Coronary artery (tissue), 2 donors: ENCODE data around the gene PRR7.

Source experiments
- DNase-seq: peaks from one replicate; pipeline ENCODE4 v3.0.0-alpha.2; 2017; ENCODE audit warnings: low spot score
- H3K27ac ChIP-seq, 2 donors: fragments of 200-600 bp; sonication (generic); one replicate each; pipeline ENCODE4 v1.5.1; 2016 to 2019
- H3K4me3 ChIP-seq: fragments of 200-600 bp; sonication (generic); 2 replicates; pipeline ENCODE4 v1.5.1; 2016; ENCODE audit warnings: mild to moderate bottlenecking, moderate library complexity
- TF ChIP-seq, protein P1 (sequence below): fragments of 200-600 bp; sonication (generic); IDR thresholded peaks from one replicate; pipeline ENCODE4 v1.5.1; 2019; ENCODE audit warnings: antibody characterized with exemption

Gene PRR7

DNA sequence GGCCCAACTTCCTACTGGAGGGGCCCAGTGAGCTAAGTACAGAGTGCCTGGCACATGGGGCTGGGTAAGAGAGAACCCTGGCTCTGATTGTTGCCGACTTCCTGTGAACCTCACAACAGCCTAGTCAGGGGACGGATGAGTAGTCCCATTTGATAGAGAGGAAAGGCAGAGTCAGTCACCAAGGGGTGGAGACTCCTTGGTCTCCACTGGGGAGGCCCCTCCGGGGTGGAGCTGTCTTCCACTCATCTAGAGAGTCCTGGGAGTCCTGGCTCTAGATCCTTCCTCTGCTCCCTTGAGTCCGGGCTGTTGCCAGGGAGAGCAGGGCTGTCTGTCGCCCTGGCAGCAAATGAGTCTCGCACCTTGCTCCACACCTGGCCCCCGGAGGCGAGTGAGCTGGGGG lies 12.2 kb upstream of the PRR7 start:
- no peak overlapping the region for H3K27ac ChIP-seq
- TF ChIP-seq, protein P1, sequence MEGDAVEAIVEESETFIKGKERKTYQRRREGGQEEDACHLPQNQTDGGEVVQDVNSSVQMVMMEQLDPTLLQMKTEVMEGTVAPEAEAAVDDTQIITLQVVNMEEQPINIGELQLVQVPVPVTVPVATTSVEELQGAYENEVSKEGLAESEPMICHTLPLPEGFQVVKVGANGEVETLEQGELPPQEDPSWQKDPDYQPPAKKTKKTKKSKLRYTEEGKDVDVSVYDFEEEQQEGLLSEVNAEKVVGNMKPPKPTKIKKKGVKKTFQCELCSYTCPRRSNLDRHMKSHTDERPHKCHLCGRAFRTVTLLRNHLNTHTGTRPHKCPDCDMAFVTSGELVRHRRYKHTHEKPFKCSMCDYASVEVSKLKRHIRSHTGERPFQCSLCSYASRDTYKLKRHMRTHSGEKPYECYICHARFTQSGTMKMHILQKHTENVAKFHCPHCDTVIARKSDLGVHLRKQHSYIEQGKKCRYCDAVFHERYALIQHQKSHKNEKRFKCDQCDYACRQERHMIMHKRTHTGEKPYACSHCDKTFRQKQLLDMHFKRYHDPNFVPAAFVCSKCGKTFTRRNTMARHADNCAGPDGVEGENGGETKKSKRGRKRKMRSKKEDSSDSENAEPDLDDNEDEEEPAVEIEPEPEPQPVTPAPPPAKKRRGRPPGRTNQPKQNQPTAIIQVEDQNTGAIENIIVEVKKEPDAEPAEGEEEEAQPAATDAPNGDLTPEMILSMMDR = no peak
- DNase-seq = no peak
- no peak overlapping the region for H3K4me3 ChIP-seq

DNA sequence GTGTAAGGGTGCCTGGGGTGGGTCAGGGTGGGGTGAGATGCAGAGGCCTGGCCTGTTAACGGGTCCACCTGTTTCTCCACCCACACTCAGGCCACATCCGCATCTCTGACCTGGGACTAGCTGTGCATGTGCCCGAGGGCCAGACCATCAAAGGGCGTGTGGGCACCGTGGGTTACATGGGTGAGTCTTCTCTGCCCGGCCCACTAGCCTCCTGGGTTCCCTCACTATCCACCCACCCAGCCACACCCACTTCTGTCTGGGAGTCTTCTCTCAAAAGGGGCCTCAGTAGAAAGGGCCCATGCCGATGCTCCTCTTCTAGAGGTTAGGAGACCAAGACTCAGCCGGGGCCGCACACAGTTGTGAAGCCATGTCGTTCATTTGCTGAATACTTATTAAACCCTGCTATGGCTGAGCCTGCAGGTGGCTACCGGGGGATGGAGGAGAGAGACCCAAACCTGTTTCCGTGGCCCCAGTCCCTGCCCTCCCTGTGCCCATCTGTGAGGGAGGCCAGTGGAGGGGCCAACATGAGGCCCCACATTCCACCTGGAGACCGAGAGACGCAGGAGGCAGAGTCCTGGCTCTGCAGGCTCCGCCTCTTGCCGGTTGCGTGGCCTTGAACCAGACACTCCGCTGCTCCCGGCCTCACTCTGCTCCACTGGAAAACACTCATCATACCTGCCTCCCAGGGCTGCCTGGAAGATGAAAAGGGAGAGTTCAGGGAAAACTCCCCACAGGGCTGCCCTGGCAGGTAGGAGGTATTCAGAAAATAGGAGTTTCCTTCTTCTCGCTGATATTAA lies 11.5 kb upstream of the PRR7 start:
- H3K27ac ChIP-seq = no peak overlapping the region
- DNase-seq = no peak
- TF ChIP-seq, protein P1 = no peak
- no peak overlapping the region for H3K4me3 ChIP-seq

DNA sequence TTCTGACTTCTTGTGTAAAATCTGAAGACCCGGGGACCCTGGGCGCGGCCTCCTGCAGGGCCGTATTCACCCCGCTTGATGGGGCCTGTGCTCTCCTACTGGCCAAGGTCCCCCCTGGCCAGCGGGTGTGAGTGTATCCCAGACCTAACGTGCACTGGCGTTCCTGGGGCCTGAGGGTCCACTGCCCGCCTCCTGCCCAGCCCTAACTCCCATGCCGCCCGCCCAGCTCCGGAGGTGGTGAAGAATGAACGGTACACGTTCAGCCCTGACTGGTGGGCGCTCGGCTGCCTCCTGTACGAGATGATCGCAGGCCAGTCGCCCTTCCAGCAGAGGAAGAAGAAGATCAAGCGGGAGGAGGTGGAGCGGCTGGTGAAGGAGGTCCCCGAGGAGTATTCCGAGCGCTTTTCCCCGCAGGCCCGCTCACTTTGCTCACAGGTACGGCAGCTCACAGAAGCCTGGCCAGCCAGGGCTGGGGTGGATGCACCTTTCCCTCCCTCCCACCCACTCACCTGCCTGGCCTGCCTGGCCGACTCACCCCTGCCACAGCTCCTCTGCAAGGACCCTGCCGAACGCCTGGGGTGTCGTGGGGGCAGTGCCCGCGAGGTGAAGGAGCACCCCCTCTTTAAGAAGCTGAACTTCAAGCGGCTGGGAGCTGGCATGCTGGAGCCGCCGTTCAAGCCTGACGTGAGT lies 10.6 kb upstream of the PRR7 start:
- TF ChIP-seq, protein P1 = no peak
- no peak overlapping the region for H3K27ac ChIP-seq
- DNase-seq = no peak
- H3K4me3 ChIP-seq = no peak overlapping the region

DNA sequence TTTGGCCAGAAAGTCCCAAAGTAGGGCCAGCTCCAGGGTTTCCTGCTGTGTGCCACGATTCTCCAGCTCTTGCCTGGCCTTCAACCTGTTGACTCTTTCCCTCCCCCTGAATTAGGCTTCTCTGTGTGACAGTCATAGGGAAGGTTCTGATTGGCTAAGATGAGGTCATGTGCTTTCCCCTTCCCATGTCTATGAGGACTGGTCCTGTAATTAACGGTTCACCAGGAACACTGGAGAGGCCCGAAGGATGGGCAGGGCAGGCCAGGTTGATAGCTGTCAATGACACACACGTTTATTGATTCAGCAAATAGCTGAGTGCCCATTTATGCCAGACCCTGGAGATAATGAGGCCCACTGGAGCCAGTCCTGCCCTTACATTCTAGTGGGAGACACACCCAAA lies 9.0 kb upstream of the PRR7 start:
- H3K4me3 ChIP-seq = no peak overlapping the region
- TF ChIP-seq, protein P1 = no peak
- DNase-seq = no peak
- H3K27ac ChIP-seq = no peak overlapping the region

DNA sequence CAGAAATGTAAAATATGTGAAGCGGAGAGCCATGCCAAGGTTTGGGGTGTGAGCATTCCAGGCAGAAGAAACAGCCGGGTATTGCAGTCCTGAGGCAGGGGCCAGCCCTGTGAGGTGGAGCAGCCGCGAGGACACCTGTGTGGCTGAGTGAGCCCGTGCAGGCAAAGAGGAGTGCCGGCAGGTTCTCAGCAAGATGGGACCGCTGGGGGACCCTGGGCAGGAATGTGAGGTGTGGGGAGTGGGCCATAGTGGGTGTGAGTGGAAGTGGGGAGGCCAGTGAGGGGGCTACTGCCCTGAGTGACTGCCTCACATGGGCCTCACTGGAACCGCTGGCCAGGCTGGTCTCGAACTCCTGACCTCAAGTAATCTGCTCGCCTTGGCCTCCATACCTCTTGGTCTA lies 8.1 kb upstream of the PRR7 start:
- DNase-seq = no peak
- Histone ChIP-seq H3K4me3 (no peak overlapping the region), H3K27ac (no peak overlapping the region)
- TF ChIP-seq, protein P1 = no peak

DNA sequence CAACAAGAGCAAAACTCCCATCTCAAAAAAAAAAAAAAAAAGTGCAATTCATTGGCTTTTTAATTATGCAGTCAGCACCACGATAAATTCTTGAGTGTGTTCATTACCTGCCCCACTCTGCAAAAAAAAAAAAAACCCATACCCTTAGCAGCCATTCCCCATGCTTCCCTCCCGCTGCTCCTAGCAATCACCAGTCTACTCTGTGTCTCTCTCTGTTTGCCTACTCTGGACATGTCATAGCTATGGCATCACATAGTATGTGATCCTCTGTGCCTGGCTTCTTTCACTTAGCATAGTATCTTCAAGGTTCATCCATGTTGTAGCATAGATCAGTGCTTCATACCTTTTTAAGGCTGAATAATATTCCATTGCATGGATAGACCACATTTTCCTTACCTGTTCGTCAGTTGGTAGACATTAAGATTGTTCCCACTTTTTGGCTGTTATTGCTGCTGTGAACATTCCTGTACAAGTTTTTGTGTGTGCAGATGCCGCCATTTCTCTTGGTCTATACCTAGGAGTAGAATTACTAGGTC lies 7.0 kb upstream of the PRR7 start:
- no peak overlapping the region for H3K27ac ChIP-seq
- DNase-seq = no peak
- H3K4me3 ChIP-seq = no peak overlapping the region
- TF ChIP-seq, protein P1 = no peak
